ENCODE measurements around the gene KCNIP4.

DNA sequence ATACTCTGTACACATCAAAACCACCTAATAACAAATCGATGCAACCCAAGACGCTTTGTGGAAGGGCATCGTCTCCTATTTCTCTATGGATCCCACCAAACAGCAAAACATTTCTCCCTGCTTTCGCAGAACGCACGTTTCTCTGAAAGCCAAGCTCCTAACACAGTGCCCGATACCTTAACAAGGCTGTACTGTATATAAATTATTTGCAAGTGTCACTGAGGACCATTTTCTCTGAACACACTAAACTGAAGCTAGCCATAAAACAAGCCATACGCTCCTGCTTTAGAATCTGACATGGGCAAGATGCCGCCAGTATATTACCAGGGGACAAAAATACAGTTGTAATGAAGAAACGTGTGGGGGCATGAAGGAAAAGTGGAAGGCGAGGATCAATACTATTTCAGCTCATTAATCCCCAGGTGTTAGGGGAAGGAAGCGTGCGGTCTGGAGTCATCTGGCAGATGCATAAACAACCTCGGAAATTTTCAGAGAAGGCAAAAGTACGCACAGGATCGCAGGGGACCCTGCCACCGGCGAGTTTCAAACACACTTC is 703 bp downstream of the KCNIP4 start:
- TF ChIP-seq, protein P1, sequence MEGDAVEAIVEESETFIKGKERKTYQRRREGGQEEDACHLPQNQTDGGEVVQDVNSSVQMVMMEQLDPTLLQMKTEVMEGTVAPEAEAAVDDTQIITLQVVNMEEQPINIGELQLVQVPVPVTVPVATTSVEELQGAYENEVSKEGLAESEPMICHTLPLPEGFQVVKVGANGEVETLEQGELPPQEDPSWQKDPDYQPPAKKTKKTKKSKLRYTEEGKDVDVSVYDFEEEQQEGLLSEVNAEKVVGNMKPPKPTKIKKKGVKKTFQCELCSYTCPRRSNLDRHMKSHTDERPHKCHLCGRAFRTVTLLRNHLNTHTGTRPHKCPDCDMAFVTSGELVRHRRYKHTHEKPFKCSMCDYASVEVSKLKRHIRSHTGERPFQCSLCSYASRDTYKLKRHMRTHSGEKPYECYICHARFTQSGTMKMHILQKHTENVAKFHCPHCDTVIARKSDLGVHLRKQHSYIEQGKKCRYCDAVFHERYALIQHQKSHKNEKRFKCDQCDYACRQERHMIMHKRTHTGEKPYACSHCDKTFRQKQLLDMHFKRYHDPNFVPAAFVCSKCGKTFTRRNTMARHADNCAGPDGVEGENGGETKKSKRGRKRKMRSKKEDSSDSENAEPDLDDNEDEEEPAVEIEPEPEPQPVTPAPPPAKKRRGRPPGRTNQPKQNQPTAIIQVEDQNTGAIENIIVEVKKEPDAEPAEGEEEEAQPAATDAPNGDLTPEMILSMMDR (IDR thresholded peaks at IDR 0.05), result no peak
- no peak for TF ChIP-seq POLR2A (IDR thresholded peaks at IDR 0.05)
